ENCODE data around the gene YWHAE.

DNA sequence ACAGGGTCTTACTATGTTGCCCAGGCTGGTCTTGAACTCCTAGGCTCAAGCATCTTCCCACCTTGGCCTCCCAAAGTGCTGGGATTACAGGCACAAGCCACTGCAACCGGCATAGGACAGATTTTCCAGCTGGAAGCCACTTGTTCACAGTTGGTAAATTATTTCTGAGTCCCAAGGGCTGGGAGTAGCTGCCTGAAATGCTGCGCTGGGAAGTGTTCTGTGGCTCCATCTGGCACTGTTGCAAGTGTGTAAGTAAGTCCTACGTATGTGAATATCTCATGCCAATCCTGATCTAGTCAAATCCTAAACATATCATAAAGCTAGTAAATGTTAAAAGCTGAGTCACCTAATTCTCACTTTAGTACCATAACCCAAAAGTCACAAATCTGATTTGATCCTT is 48.1 kb downstream of the YWHAE start:
- TF ChIP-seq, protein P1, sequence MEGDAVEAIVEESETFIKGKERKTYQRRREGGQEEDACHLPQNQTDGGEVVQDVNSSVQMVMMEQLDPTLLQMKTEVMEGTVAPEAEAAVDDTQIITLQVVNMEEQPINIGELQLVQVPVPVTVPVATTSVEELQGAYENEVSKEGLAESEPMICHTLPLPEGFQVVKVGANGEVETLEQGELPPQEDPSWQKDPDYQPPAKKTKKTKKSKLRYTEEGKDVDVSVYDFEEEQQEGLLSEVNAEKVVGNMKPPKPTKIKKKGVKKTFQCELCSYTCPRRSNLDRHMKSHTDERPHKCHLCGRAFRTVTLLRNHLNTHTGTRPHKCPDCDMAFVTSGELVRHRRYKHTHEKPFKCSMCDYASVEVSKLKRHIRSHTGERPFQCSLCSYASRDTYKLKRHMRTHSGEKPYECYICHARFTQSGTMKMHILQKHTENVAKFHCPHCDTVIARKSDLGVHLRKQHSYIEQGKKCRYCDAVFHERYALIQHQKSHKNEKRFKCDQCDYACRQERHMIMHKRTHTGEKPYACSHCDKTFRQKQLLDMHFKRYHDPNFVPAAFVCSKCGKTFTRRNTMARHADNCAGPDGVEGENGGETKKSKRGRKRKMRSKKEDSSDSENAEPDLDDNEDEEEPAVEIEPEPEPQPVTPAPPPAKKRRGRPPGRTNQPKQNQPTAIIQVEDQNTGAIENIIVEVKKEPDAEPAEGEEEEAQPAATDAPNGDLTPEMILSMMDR (IDR thresholded peaks at IDR 0.05): no peak
- TF ChIP-seq POLR2A (IDR thresholded peaks at IDR 0.05): no peak

All from testis (tissue), 2 donors.